Measurements from ENCODE around the gene CLPSL1. TPM values are rescaled to one million over a fixed set of nuclear protein-coding genes. Genes with fewer than 3 reads are reported as not detected.

The CLPSL1 gene
- total RNA-seq, 1 donor: not detected

DNA sequence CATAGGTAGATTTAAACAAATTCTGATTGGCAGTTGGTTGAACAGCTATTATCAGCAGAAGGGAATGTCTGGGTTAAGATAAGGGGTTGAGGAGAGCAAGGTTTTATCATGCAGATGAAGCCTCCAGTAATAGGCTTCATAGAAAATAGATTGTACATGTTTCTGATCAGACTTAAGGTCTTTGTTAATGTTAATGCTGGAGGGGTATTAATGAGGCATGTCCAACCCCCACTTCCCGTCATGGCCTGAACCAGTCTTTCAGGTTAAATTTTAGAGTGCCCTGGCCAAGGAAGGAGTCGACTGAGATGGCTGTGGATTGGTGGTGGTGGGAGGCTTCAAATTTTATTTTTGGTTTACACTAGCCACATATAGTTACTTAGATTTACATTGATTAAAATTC is 3.4 kb downstream of the CLPSL1 start:
- Histone ChIP-seq H3K36me3 (ENCODE audit: insufficient read depth, low read length) (no peaks in the 10 kb centered on the region), H3K27ac (ENCODE audit: low read depth, low read length) (no peak overlapping the region), H2AFZ (ENCODE audit: low read length) (no peak overlapping the region), H3K27me3 (ENCODE audit: insufficient read depth, low read length) (peaks cover 44% of the 10 kb centered on the region), H4K20me1 (ENCODE audit: insufficient read depth, low read length) (no peaks in the 10 kb centered on the region), H3K4me2 (ENCODE audit: insufficient read depth, low read length) (no peak overlapping the region), H3K4me1 (ENCODE audit: insufficient read depth, low read length) (no peaks in the 10 kb centered on the region), H3K9me3 (ENCODE audit: low read depth, low read length) (no peaks in the 10 kb centered on the region), H3K79me2 (ENCODE audit: insufficient read depth, low read length) (no peaks in the 10 kb centered on the region), H3K4me3 (ENCODE audit: insufficient read depth, low read length) (no peak overlapping the region)
- no peak for DNase-seq (ENCODE audit: insufficient read length, low spot score, missing footprints)
- TF ChIP-seq, protein P1, sequence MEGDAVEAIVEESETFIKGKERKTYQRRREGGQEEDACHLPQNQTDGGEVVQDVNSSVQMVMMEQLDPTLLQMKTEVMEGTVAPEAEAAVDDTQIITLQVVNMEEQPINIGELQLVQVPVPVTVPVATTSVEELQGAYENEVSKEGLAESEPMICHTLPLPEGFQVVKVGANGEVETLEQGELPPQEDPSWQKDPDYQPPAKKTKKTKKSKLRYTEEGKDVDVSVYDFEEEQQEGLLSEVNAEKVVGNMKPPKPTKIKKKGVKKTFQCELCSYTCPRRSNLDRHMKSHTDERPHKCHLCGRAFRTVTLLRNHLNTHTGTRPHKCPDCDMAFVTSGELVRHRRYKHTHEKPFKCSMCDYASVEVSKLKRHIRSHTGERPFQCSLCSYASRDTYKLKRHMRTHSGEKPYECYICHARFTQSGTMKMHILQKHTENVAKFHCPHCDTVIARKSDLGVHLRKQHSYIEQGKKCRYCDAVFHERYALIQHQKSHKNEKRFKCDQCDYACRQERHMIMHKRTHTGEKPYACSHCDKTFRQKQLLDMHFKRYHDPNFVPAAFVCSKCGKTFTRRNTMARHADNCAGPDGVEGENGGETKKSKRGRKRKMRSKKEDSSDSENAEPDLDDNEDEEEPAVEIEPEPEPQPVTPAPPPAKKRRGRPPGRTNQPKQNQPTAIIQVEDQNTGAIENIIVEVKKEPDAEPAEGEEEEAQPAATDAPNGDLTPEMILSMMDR (IDR thresholded peaks at IDR 0.05; ENCODE audit: extremely low read depth, low read depth, low read length): no peak

DNA sequence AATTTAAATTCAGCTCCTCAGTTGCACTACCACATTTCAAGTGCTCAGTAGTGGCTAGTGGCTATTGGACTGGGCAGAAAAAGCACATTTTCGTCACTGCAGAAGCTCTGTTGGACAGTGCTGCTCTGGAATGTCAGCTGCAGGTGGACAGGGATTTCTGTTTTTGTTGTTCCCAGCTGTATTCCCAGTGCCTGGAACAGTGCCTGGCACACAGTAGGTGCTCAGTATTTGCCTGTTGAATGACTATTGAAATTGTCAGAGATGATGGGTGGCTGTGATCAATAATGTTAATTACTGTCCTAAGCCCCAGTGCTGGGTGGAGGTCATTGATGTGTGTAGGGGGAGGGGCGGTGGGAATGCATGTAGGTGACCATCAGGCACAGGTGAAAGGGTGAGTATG is 5.5 kb downstream of the CLPSL1 start:
- no peaks in the 10 kb centered on the region for H3K36me3 ChIP-seq (ENCODE audit: insufficient read depth, low read length)
- no peaks in the 10 kb centered on the region for H4K20me1 ChIP-seq (ENCODE audit: insufficient read depth, low read length)
- H3K9me3 ChIP-seq (ENCODE audit: low read depth, low read length): no peaks in the 10 kb centered on the region
- no peak overlapping the region for H3K4me3 ChIP-seq (ENCODE audit: insufficient read depth, low read length)
- H3K4me1 ChIP-seq (ENCODE audit: insufficient read depth, low read length): no peaks in the 10 kb centered on the region
- no peak overlapping the region for H2AFZ ChIP-seq (ENCODE audit: low read length)
- no peaks in the 10 kb centered on the region for H3K79me2 ChIP-seq (ENCODE audit: insufficient read depth, low read length)
- H3K27ac ChIP-seq (ENCODE audit: low read depth, low read length): no peak overlapping the region
- peaks cover 51% of the 10 kb centered on the region for H3K27me3 ChIP-seq (ENCODE audit: insufficient read depth, low read length)
- DNase-seq (ENCODE audit: insufficient read length, low spot score, missing footprints): no peak
- TF ChIP-seq, protein P1 (IDR thresholded peaks at IDR 0.05; ENCODE audit: extremely low read depth, low read depth, low read length): no peak
- H3K4me2 ChIP-seq (ENCODE audit: insufficient read depth, low read length): no peak overlapping the region

DNA sequence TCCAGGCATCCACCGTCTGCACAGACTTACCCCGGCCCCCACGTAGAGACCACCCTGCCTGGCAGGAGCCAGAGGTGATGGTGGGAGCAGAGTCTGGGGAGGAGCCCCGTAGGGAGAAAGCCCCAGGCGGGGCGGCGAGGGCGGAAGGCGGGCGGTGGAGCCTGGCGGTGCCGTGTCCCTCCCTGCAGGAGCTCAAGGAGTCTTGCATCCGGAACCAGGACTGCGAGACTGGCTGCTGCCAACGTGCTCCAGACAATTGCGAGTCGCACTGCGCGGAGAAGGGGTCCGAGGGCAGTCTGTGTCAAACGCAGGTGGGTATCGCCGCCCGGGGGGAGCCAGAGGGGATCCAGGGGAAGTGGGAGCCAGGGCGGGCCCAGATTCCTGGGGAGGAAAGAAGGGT is 6.0 kb downstream of the CLPSL1 start:
- H3K4me2 ChIP-seq (ENCODE audit: insufficient read depth, low read length): no peak overlapping the region
- H3K4me1 ChIP-seq (ENCODE audit: insufficient read depth, low read length): no peaks in the 10 kb centered on the region
- H2AFZ ChIP-seq (ENCODE audit: low read length): no peak overlapping the region
- no peaks in the 10 kb centered on the region for H4K20me1 ChIP-seq (ENCODE audit: insufficient read depth, low read length)
- no peaks in the 10 kb centered on the region for H3K79me2 ChIP-seq (ENCODE audit: insufficient read depth, low read length)
- peak; percentile 81 for DNase-seq (ENCODE audit: insufficient read length, low spot score, missing footprints)
- H3K4me3 ChIP-seq (ENCODE audit: insufficient read depth, low read length): no peak overlapping the region
- no peaks in the 10 kb centered on the region for H3K36me3 ChIP-seq (ENCODE audit: insufficient read depth, low read length)
- no peaks in the 10 kb centered on the region for H3K9me3 ChIP-seq (ENCODE audit: low read depth, low read length)
- no peak overlapping the region for H3K27ac ChIP-seq (ENCODE audit: low read depth, low read length)
- TF ChIP-seq, protein P1 (IDR thresholded peaks at IDR 0.05; ENCODE audit: extremely low read depth, low read depth, low read length): no peak
- H3K27me3 ChIP-seq (ENCODE audit: insufficient read depth, low read length): peaks cover 49% of the 10 kb centered on the region

DNA sequence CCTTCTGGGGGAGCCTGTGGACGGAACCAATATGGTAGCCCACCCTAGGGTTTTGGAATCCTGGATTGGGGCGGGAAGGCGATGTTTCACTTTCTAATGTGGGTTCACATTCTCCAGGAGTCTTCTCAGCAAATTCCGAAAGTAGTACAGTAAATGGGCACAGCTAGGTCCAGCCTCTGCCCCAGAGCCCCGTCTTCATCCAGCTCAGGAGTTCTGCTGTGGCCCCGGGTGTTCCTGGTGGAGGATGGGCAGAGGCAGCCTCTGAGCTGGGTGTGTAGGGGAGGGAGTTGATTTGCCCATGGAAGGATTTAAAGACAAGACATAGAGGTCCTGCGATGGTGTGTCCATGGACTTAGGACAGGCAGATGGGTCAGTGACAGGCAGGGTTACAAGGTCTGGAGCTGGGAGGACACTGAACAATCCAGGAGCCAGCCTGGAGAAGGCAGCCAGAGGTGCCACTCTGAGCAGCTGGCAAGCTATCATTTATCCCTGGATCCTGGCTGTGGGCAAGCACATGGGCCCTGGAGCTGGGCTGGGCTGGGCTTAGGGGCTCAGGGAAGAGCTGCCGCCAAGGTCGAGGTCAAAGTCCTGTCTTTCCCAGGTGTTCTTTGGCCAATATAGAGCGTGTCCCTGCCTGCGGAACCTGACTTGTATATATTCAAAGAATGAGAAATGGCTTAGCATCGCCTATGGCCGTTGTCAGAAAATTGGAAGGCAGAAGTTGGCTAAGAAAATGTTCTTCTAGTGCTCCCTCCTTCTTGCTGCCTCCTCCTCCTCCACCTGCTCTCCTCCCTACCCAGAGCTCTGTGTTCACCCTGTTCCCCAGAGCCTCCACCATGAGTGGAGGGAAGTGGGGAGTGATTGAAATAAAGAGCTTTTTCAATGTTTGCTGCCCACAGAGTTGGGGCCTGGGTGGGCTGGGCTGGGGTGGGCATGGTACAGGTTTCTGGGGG is 6.7 kb downstream of the CLPSL1 start:
- H2AFZ ChIP-seq (ENCODE audit: low read length): no peak overlapping the region
- H3K4me2 ChIP-seq (ENCODE audit: insufficient read depth, low read length): no peak overlapping the region
- no peaks in the 10 kb centered on the region for H3K9me3 ChIP-seq (ENCODE audit: low read depth, low read length)
- peak; percentile 83 for DNase-seq (ENCODE audit: insufficient read length, low spot score, missing footprints)
- H3K79me2 ChIP-seq (ENCODE audit: insufficient read depth, low read length): no peaks in the 10 kb centered on the region
- H3K4me1 ChIP-seq (ENCODE audit: insufficient read depth, low read length): no peaks in the 10 kb centered on the region
- no peak overlapping the region for H3K4me3 ChIP-seq (ENCODE audit: insufficient read depth, low read length)
- peaks cover 48% of the 10 kb centered on the region for H3K27me3 ChIP-seq (ENCODE audit: insufficient read depth, low read length)
- no peaks in the 10 kb centered on the region for H4K20me1 ChIP-seq (ENCODE audit: insufficient read depth, low read length)
- TF ChIP-seq, protein P1 (IDR thresholded peaks at IDR 0.05; ENCODE audit: extremely low read depth, low read depth, low read length): no peak
- H3K36me3 ChIP-seq (ENCODE audit: insufficient read depth, low read length): no peaks in the 10 kb centered on the region
- no peak overlapping the region for H3K27ac ChIP-seq (ENCODE audit: low read depth, low read length)
